Adrenal gland (tissue), 5 donors: ENCODE data around the gene TMIGD2.

Experiments used
- POLR2A ChIP-seq, 2 donors: fragments of 450-650 bp; IDR thresholded peaks; one replicate each; pipeline ENCODE4 v1.6.1; 2017; ENCODE audit warnings: antibody characterized with exemption in 2 of 2, mild to moderate bottlenecking in 2 of 2, moderate library complexity in 1 of 2
- TF ChIP-seq, protein P1 (sequence below), 6 experiments: fragments of 450-650 bp in 4 of 6; fragments of 200-600 bp in 2 of 6; sonication (generic) in 1 of 6; IDR thresholded peaks; 1 replicate in 5 of 6; 2 replicates in 1 of 6; pipeline versions ENCODE4 v1.5.1 to v1.8.0; 2016 to 2021; ENCODE audit warnings: antibody characterized with exemption in 6 of 6, mild to moderate bottlenecking in 2 of 6, moderate library complexity in 1 of 6
- donor health status: DM: no; HTN: no; CAD: no.

DNA sequence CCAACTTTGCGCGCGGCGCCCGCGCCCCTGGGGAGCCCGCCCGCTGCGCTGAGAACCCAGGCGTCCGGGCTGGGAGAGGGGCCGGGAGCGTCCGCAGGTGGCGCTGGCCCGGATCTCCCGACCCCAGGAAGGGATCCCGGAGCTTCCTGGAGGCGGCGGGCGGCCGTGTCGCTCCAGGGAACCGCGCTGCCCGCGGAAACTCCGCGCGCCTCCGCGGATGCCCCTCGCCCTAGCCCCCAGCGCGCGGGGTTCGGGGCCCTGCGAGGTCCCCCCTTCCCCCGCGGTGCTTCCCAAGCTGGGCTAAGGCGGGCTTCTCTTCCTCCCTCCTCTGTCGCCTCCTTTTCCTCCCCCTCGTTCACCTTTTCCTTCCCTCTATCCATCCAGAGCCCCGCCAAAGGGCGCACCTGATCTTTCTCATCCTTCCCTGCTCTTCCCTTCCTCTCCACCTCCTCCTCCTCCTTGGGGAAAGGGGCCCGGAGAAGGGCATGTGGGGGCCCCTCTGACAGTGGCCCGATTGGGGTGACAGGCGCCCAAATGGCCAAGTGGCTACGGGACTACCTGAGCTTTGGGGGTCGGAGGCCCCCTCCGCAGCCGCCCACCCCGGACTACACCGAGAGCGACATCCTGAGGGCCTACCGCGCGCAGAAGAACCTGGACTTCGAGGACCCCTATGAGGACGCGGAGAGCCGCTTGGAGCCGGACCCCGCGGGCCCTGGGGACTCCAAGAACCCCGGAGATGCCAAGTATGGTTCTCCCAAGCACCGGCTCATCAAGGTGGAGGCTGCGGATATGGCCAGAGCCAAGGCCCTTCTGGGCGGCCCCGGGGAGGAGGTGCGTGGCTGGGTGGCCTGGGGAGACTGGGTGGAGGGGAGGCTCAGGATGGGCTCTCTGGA is 22.4 kb downstream of the TMIGD2 start:
- TF ChIP-seq, protein P1, sequence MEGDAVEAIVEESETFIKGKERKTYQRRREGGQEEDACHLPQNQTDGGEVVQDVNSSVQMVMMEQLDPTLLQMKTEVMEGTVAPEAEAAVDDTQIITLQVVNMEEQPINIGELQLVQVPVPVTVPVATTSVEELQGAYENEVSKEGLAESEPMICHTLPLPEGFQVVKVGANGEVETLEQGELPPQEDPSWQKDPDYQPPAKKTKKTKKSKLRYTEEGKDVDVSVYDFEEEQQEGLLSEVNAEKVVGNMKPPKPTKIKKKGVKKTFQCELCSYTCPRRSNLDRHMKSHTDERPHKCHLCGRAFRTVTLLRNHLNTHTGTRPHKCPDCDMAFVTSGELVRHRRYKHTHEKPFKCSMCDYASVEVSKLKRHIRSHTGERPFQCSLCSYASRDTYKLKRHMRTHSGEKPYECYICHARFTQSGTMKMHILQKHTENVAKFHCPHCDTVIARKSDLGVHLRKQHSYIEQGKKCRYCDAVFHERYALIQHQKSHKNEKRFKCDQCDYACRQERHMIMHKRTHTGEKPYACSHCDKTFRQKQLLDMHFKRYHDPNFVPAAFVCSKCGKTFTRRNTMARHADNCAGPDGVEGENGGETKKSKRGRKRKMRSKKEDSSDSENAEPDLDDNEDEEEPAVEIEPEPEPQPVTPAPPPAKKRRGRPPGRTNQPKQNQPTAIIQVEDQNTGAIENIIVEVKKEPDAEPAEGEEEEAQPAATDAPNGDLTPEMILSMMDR (IDR thresholded peaks at IDR 0.05) = no peak
- TF ChIP-seq POLR2A (IDR thresholded peaks at IDR 0.05) = no peak
